Stomach (tissue), 9 donors: ENCODE data around the gene TES. TPM values are rescaled to one million over a fixed set of nuclear protein-coding genes. Genes with fewer than 3 reads are reported as not detected.

Experiments used
- DNase-seq, 2 donors: peaks; one replicate each; pipeline versions ENCODE4 v3.0.0 to v3.0.0-alpha.2; 2013 to 2019
- H3K27ac ChIP-seq, 5 donors: fragments of 200-600 bp in 4 of 5; sonication (generic) in 4 of 5; one replicate each; pipeline ENCODE4 v1.5.1; 2013 to 2019; ENCODE audit warnings: mild to moderate bottlenecking in 1 of 5, moderate library complexity in 1 of 5
- H3K27me3 ChIP-seq, 3 donors: fragments of 200-600 bp; sonication (generic); one replicate each; pipeline ENCODE4 v1.5.1; 2017 to 2019; ENCODE audit warnings: mixed run types in 1 of 3
- H3K36me3 ChIP-seq, 4 donors: fragments of 200-600 bp; sonication (generic); 1 replicate in 3 of 4; 2 replicates in 1 of 4; pipeline ENCODE4 v1.5.1; 2016 to 2019
- H3K4me1 ChIP-seq, 4 donors: fragments of 200-600 bp; sonication (generic); one replicate each; pipeline ENCODE4 v1.5.1; 2016 to 2019
- H3K4me3 ChIP-seq, 4 donors: fragments of 200-600 bp; sonication (generic) in 3 of 4; one replicate each; pipeline ENCODE4 v1.5.1; 2016 to 2019; ENCODE audit warnings: mild to moderate bottlenecking in 1 of 4
- H3K9me3 ChIP-seq, 4 donors: fragments of 200-600 bp; sonication (generic); one replicate each; pipeline ENCODE4 v1.5.1; 2016 to 2019
- CTCF ChIP-seq, 7 experiments: fragments of 450-650 bp in 4 of 7; fragments of 200-600 bp in 3 of 7; sonication (generic) in 3 of 7; IDR thresholded peaks; one replicate each; pipeline ENCODE4 v1.5.1; 2016 to 2019; ENCODE audit warnings: antibody characterized with exemption in 7 of 7, control low read depth in 2 of 7, mild to moderate bottlenecking in 1 of 7
- EP300 ChIP-seq: sonication (generic); formaldehyde crosslinking; IDR thresholded peaks from one replicate; pipeline ENCODE4 v1.6.1; 2017; ENCODE audit warnings: antibody characterized with exemption
- POLR2A ChIP-seq, 4 donors: fragments of 450-650 bp; IDR thresholded peaks; one replicate each; pipeline ENCODE4 v1.6.1; 2016; ENCODE audit warnings: antibody characterized with exemption in 4 of 4, control low read depth in 2 of 4, mild to moderate bottlenecking in 1 of 4, moderate library complexity in 1 of 4
- POLR2AphosphoS5 ChIP-seq, 3 donors: sonication (generic); formaldehyde crosslinking; IDR thresholded peaks; one replicate each; pipeline ENCODE4 v1.6.1; 2016; ENCODE audit warnings: antibody characterized with exemption in 3 of 3
- WGBS, 5 donors: extraction: QIAGEN DNeasy Blood & Tissue Kit in 3 of 5; methylation state at CpG; one replicate each; pipeline versions ENCODE4 v1.1.5 to v1.1.7; 2013 to 2018; 5-methylcytosine and 5-hydroxymethylcytosine counted together
- intact Hi-C: fragments of 100-400 bp; cut with DNase I; formaldehyde crosslinking; loops from one replicate; pipeline ENCODE4 v1.15.1; 2023; ENCODE audit warnings: low total_unique reads
- polyA plus RNA-seq, 3 donors: library from polyadenylated mRNA; stranded (reverse); fragments of 200-250 nt; gene quantifications; one replicate each; pipeline ENCODE4 v1.2.3, GENCODE V29; 2013
- total RNA-seq, 5 donors: library from RNA; depleted of rRNA; stranded (reverse); fragments of >200 nt; gene quantifications; one replicate each; pipeline versions ENCODE4 v1.1.0 to v1.2.3, GENCODE V29; 2014 to 2016
- donor health status: healthy with polysubstance abuse.
- donor health status: Bipolar disorder and iron deficiency.
- donor health status: healthy.

TES gene
- total and polyA plus RNA-seq, 8 donors, result 46.0 to 191 (median 119) TPM

GRCh38 chr7:116223588-116223987 lies 13.2 kb downstream of the TES start:
- DNase-seq, result no peak
- H3K36me3 ChIP-seq, result no peaks in the 10 kb centered on the region
- no peak for TF ChIP-seq CTCF (IDR thresholded peaks at IDR 0.05)
- no peak for TF ChIP-seq POLR2A (IDR thresholded peaks at IDR 0.05)
- no peak for TF ChIP-seq POLR2AphosphoS5 (IDR thresholded peaks at IDR 0.05)
- no peak for TF ChIP-seq EP300
- intact Hi-C loops, result no loop called here
- peak overlapping the region in 2 of 5 donors; percentile 13 to 29 for H3K27ac ChIP-seq
- H3K27me3 ChIP-seq, result no peaks in the 10 kb centered on the region
- H3K4me1 ChIP-seq, result peaks cover 10 to 93% (median 52%) of the 10 kb centered on the region in 4 donors
- 82 to 100% (median 97%) methylated on average over 1 of the region's 1 CpG for WGBS, 5 donors
- no peaks in the 10 kb centered on the region for H3K9me3 ChIP-seq
- no peak overlapping the region for H3K4me3 ChIP-seq

- Histone ChIP-seq H3K27me3 (no peaks in the 10 kb centered on the region), H3K4me3 (no peak overlapping the region), H3K36me3 (no peaks in the 10 kb centered on the region), H3K4me1 (peaks cover 14 to 91% (median 50%) of the 10 kb centered on the region in 4 donors), H3K9me3 (no peaks in the 10 kb centered on the region), H3K27ac (no peak overlapping the region)
- WGBS, 5 donors, result 50 to 70% (median 65%) methylated on average over 2 of the region's 2 CpGs
- intact Hi-C loops, result no loop called here
- TF ChIP-seq POLR2AphosphoS5 (IDR thresholded peaks at IDR 0.05) (no peak), EP300 (no peak), CTCF (IDR thresholded peaks at IDR 0.05) (no peak), POLR2A (IDR thresholded peaks at IDR 0.05) (no peak)
- no peak for DNase-seq
Measured at GRCh38 chr7:116224492-116225098, 14.3 kb downstream of the TES start.

GRCh38 chr7:116225860-116226259 lies 15.5 kb downstream of the TES start:
- TF ChIP-seq CTCF (IDR thresholded peaks at IDR 0.05), result no peak
- no peak for TF ChIP-seq POLR2A (IDR thresholded peaks at IDR 0.05)
- DNase-seq, result no peak
- Histone ChIP-seq H3K27ac (no peak overlapping the region), H3K9me3 (no peaks in the 10 kb centered on the region), H3K4me1 (peaks cover 22 to 91% (median 56%) of the 10 kb centered on the region in 4 donors), H3K27me3 (no peaks in the 10 kb centered on the region), H3K36me3 (no peaks in the 10 kb centered on the region), H3K4me3 (no peak overlapping the region)
- intact Hi-C loops, result no loop called here

- Histone ChIP-seq H3K27me3 (no peaks in the 10 kb centered on the region), H3K4me3 (no peak overlapping the region), H3K9me3 (no peaks in the 10 kb centered on the region), H3K4me1 (peaks cover 30 to 95% (median 60%) of the 10 kb centered on the region in 4 donors), H3K36me3 (no peaks in the 10 kb centered on the region), H3K27ac (no peak overlapping the region)
- no peak for DNase-seq
- intact Hi-C loops, result no loop called here
- WGBS, 5 donors, result 83 to 95% (median 94%) methylated on average over 2 of the region's 2 CpGs
- no peak for TF ChIP-seq EP300
- TF ChIP-seq CTCF (IDR thresholded peaks at IDR 0.05), result no peak
- no peak for TF ChIP-seq POLR2AphosphoS5 (IDR thresholded peaks at IDR 0.05)
- no peak for TF ChIP-seq POLR2A (IDR thresholded peaks at IDR 0.05)
Measured at GRCh38 chr7:116226664-116227063, 16.3 kb downstream of the TES start.
